Heart right ventricle (tissue), 16 donors: Measurements from ENCODE around the gene MAN2A1. TPM values are rescaled to one million over a fixed set of nuclear protein-coding genes. Genes with fewer than 3 reads are reported as not detected.

ENCODE experiments used
- ATAC-seq, 8 donors: fragments of 200-7000 bp; cut with Tn5 transposase; one replicate each; pipeline ENCODE4 v1.9.1; 2020; ENCODE audit warnings: mild to moderate bottlenecking in 8 of 8, moderate library complexity in 8 of 8, moderate number of reproducible peaks in 1 of 8
- DNase-seq, 2 donors: peaks; one replicate each; pipeline ENCODE4 v3.0.0-alpha.2; 2020
- H3K27ac ChIP-seq, 10 donors: fragments of 200-600 bp; sonication (generic) in 2 of 10; one replicate each; pipeline versions ENCODE4 v1.5.0 to v1.8.0; 2020 to 2022; ENCODE audit warnings: mild to moderate bottlenecking in 3 of 10
- H3K27me3 ChIP-seq, 7 donors: fragments of 200-600 bp; one replicate each; pipeline ENCODE4 v1.8.0; 2021 to 2022; ENCODE audit warnings: mild to moderate bottlenecking in 2 of 7
- H3K36me3 ChIP-seq, 9 donors: fragments of 200-600 bp; sonication (generic) in 1 of 9; one replicate each; pipeline versions ENCODE4 v1.5.0 to v1.8.0; 2020 to 2022; ENCODE audit warnings: mild to moderate bottlenecking in 2 of 9
- H3K4me1 ChIP-seq, 9 donors: fragments of 200-600 bp; sonication (generic) in 1 of 9; one replicate each; pipeline versions ENCODE4 v1.5.0 to v1.8.0; 2020 to 2022; ENCODE audit warnings: mild to moderate bottlenecking in 4 of 9
- H3K4me3 ChIP-seq, 10 donors: fragments of 200-600 bp; sonication (generic) in 2 of 10; one replicate each; pipeline versions ENCODE4 v1.5.0 to v1.8.0; 2020 to 2022; ENCODE audit warnings: mild to moderate bottlenecking in 7 of 10, moderate library complexity in 2 of 10
- H3K9me3 ChIP-seq, 11 donors: fragments of 200-600 bp in 10 of 11; sonication (generic) in 2 of 11; one replicate each; pipeline versions ENCODE4 v1.5.0 to v1.8.0; 2013 to 2022; ENCODE audit warnings: mild to moderate bottlenecking in 2 of 11, control low read depth in 1 of 11, moderate library complexity in 1 of 11
- CTCF ChIP-seq, 9 donors: fragments of 200-600 bp; sonication (generic) in 2 of 9; IDR thresholded peaks; one replicate each; pipeline versions ENCODE4 v1.5.0 to v1.8.0; 2021 to 2022; ENCODE audit warnings: antibody characterized with exemption in 9 of 9, mild to moderate bottlenecking in 5 of 9, moderate library complexity in 1 of 9
- WGBS, 2 donors: extraction: QIAGEN DNeasy Blood & Tissue Kit; methylation state at CpG; one replicate each; pipeline ENCODE4 v1.1.7; 2013; ENCODE audit warnings: inconsistent platforms in 1 of 2; 5-methylcytosine and 5-hydroxymethylcytosine counted together
- intact Hi-C, 10 donors: fragments of 100-400 bp; cut with DNase I; formaldehyde crosslinking; loops; one replicate each; pipeline versions ENCODE4 v1.11.1 to v1.14.2; 2022
- polyA plus RNA-seq, 2 donors: library from polyadenylated mRNA; stranded (reverse); fragments of 200-250 nt; gene quantifications; one replicate each; pipeline ENCODE4 v1.2.3, GENCODE V29; 2013
- total RNA-seq, 10 donors: library from RNA; stranded (reverse); fragmentation: NEBNext Ultra II Directional in 3 of 10; extraction: Animal tissue kit (Norgen Biotek cat#: 25700) in 3 of 10; gene quantifications; one replicate each; pipeline versions ENCODE4 v1.2.1 to v1.2.4, GENCODE V29; 2021 to 2023
- donor health status: Arrhythmogenic right ventricular cardiomyopathy.
- donor health status: ischemic (EF 13 %, LVEDD 7.1; RV severe dilation, severe dysfunction).
- donor health status: healthy with polysubstance abuse.
- donor health status: DM: no; HTN: yes; CAD: no.
- donor health status: DM: no; HTN: no; CAD: no.
- donor health status: ischemic (EF 25% LVEDD 6.9; RV normal size, moderate dysfunction).
- donor health status: ischemic (EF 25% LVEDD 5.7; RV mildly dilated, moderate dysfunction).
- donor health status: healthy.
- donor health status: DM: yes; HTN: yes; CAD: no.
- donor health status: Ischemic cardiomyopathy.
- donor health status: ischemic (EF 35%, LVEDD 5.7; RV mildly dilated, moderate dysfunction).
- donor health status: nonischemic (EF 11% LVEDD 7.7; RV severe dilation, severe dysfunction).
- donor health status: DM: yes; HTN: yes; CAD: no.
- donor health status: PGD.
- donor health status: ischemic (EF 29% LVEDD 5.4; RV normal size, mild dysfunction).
- donor health status: nonischemic (EF 23%, LVEDD 6.1; RV moderate dilation, normal function).

MAN2A1 gene
- total and polyA plus RNA-seq, 12 donors, result 2.9 to 16.1 (median 6.5) TPM

- DNase-seq, result no peak
- Histone ChIP-seq H3K27ac (no peak overlapping the region), H3K4me1 (no peaks in the 10 kb centered on the region), H3K36me3 (no peaks in the 10 kb centered on the region), H3K9me3 (peaks cover 0 to 3% (median 0%) of the 10 kb centered on the region in 11 donors), H3K27me3 (no peaks in the 10 kb centered on the region), H3K4me3 (no peak overlapping the region)
- 37 to 40% methylated on average over 2 of the region's 2 CpGs for WGBS, 2 donors
- no peak for TF ChIP-seq CTCF (IDR thresholded peaks at IDR 0.05)
- ATAC-seq, result no peak
- intact Hi-C loops, result no loop called here
Observed at GRCh38 chr5:109645707-109646192, 44.0 kb upstream of the MAN2A1 start.

- no peaks in the 10 kb centered on the region for H3K27me3 ChIP-seq
- H3K27ac ChIP-seq, result no peak overlapping the region
- H3K36me3 ChIP-seq, result no peaks in the 10 kb centered on the region
- no peak for TF ChIP-seq CTCF (IDR thresholded peaks at IDR 0.05)
- H3K4me1 ChIP-seq, result no peaks in the 10 kb centered on the region
- 54% methylated on average over 4 of the region's 4 CpGs for WGBS, 2 donors
- DNase-seq (no peak), ATAC-seq (no peak)
- H3K4me3 ChIP-seq, result no peak overlapping the region
- H3K9me3 ChIP-seq, result no peaks in the 10 kb centered on the region
- intact Hi-C loops, result no loop called here
Observed at GRCh38 chr5:109649318-109649717, 40.4 kb upstream of the MAN2A1 start.

GRCh38 chr5:109650493-109650892 is 39.2 kb upstream of the MAN2A1 start:
- Histone ChIP-seq H3K4me3 (no peak overlapping the region), H3K4me1 (no peaks in the 10 kb centered on the region), H3K36me3 (no peaks in the 10 kb centered on the region), H3K9me3 (no peaks in the 10 kb centered on the region), H3K27me3 (no peaks in the 10 kb centered on the region), H3K27ac (no peak overlapping the region)
- ATAC-seq (no peak), DNase-seq (no peak)
- no peak for TF ChIP-seq CTCF (IDR thresholded peaks at IDR 0.05)
- intact Hi-C loops, result no loop called here
- WGBS, 2 donors, result 47 to 50% methylated on average over 4 of the region's 4 CpGs

- Histone ChIP-seq H3K27me3 (no peaks in the 10 kb centered on the region), H3K9me3 (no peaks in the 10 kb centered on the region), H3K27ac (no peak overlapping the region), H3K4me3 (no peak overlapping the region), H3K4me1 (peaks cover 0 to 11% (median 0%) of the 10 kb centered on the region in 9 donors), H3K36me3 (no peaks in the 10 kb centered on the region)
- intact Hi-C loops, result no loop called here
- TF ChIP-seq CTCF (IDR thresholded peaks at IDR 0.05), result no peak
- WGBS, 2 donors, result 25 to 26% methylated on average over 1 of the region's 1 CpG
- DNase-seq, result no peak
- no peak for ATAC-seq
Observed at GRCh38 chr5:109652096-109652495, 37.6 kb upstream of the MAN2A1 start.
